ENCODE measurements around the gene FRMPD2.
"Not testable (repeated sequence)": the region's sequence is repeated elsewhere in the genome, so short reads cannot be mapped to it uniquely, and the experiment has no call there.

FRMPD2 gene

DNA sequence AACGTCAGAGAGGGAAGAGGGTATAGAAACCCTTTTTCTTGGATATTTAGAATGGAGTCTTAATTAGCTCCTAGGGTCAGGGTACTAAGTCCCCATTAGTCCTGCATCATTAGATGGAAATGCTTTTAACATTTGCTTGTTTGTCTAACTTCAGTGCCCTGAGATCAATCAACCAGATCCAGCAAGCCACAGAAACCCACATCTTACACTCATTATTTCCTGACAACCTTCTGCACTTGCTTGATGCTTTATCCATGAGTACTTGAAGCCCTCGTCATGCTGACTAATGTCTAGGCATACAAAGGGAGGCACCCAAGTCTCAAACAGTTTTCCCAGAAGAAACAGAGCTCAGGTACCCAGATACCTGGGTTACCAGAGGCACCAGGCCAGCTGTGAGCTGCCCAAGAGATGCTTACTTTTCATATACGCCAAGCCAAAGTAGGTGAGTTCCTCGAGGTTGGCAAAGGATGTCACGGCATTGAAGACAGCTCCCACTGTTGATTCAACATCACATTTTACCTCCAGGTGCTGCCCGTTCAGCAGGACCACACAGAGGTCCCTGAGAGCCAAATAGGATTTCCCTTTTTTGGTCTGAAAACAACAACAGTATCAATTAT lies 42.7 kb downstream of the FRMPD2 start:
- no peak for DNase-seq (ENCODE audit: low read depth)

DNA sequence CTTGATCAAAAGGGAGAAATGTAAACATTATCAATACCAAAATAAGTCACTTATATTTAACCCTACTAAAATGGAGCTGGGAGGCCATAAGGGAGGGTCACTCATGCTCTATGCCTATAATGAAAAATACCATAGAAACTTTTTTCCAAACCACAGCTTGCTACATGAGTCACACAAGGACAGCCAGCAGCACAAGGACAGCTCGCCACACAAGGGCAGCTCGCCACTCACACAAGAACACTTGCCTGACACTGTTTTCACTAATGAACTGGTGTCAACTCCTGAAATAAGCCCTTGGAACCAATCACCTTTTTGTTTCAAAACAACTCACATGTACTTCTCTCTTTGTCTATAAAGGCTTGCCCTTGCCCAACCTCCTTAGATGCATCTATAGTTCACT lies 43.3 kb downstream of the FRMPD2 start:
- DNase-seq (ENCODE audit: low read depth) = no peak

DNA sequence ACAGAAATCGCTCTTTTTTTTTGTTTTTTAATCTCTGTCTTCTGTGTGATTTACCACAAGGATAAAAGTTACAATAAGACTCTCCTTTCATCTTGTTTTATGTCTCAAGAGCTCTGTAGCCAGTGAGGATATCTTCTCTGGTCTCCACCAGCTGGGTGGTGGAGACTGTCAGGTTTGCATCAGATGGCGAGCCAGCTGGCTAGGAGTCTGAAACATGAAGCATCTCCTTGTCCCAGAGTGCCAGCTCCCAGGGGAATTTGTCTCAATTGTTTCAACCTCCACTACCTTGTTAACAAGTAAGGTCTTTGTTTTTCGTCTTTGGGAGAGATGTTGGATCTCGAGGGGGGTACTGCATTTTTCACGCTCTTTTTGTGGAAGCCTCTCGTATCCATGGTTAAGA lies 47.3 kb downstream of the FRMPD2 start:
- no peak for DNase-seq (ENCODE audit: low read depth)

DNA sequence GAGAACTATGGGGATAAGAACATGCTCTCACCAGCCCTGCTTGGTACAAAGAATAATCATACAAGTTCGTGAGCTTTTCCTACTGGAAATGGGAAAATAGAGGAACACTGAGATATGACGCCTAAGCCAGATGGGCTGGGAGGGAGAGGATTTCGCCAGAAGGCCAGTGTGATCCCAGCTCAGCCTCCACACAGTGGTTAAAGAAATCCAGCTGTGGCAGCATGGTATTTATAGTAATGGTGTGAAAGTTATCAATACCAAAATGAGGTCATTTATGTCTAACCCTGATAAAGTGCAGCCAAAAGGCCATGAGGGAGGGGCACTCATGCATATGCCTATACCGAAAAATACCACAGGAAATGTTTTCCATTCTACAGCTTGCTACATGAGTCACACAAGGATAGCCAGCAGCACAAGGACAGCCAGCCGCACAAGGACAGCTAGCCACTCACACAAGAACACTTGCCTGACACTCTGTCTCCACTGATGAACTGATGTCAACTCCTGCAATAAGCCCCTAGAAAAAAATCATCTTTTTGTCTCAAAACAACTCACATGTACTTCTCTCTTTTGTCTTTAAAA lies 49.4 kb downstream of the FRMPD2 start:
- DNase-seq (ENCODE audit: low read depth) = no peak

DNA sequence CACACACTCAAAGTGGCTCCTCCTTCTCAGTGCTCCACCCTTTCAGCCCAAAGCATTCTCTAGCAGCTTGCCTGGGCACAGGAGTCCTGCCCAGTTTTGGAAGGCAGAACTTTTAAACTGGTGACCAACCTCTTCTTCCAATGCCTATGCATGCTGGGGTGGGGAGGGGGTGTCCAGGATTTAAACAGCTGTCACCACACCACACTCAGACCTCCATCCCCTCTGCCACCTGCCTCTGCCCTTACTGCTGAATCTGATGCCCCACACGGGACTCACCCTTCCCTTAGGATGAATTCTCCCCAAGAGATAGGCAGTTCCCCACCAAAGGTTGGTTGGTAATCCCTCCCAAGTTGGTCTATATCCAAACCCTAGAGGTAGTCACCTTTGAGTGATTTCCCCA lies 50.2 kb downstream of the FRMPD2 start:
- DNase-seq (ENCODE audit: low read depth) = no peak

DNA sequence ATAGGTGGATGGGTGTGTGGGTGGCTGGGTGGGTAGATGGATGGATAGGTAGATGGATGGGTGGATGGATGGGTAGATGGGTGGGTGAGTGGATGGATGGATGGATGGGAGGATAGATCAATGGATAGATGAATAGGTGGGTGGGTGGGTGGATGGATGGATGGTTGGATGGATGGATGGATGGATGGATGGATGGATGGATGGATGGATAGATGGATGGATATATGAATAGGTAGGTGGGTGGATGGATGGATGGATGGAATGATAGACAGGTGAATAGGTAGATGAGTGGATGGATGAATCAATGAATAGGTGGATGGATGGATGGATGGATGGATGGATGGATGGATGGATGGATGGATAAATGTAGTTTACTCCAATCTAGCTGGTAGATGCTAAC lies 52.7 kb downstream of the FRMPD2 start:
- DNase-seq (ENCODE audit: low read depth) = no peak

DNA sequence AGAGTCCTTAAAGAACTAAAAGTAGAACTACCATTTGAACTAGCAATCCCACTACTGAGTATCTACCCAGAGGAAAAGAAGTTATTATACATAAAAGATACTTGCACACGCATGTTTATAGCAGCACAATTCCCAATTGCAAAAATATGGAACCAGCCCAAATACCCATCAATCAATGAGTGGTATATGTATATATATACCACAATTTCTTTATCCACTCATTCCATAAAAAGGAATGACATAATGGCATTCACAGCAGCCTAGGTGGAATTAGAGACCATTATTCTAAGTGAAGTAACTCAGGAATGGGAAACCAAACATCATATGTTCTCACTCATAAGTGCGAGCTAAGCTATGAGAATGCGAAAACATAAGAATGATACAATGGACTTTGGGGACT lies 53.5 kb downstream of the FRMPD2 start:
- not testable (repeated sequence) for DNase-seq (ENCODE audit: low read depth)

DNA sequence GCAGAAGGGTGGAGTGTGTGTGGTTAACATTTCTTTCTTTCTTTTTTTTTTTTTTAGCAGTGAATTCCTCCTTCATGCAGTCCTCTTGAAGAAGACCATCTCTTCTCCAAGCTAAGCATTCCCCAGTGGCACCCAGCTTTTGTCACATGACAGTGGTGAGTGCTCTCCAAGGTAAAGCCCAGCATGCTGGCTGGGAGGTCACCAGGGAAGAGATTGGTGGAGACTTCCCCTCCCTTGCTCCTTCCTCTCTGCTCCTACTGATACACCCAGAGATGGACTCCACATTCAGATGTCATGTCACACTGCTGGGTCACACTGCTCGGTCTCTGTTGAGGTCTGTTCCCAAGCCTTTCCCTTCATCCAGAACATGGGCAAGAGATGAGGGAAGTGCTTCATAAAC lies 55.3 kb downstream of the FRMPD2 start:
- DNase-seq (ENCODE audit: low read depth) = no peak

DNA sequence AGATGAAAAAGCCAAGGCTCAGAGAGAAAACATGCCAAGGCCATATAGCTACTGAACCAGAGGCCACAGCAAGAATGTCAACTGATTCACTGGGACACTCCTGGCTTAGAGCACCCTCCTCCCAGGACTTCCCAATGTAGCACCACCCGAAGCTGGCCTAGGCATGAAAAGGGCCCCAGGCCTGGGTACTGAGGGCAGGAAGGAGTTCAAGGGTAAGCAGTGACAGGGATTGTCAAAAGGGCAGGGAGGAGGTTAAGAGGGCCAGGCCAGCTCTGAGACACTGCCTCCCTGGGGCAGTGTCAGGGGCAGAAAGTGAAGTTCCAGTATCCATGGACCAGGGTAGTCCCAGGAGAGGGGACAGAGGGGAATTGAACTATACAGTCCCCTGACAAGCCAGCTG lies 57.8 kb downstream of the FRMPD2 start:
- DNase-seq (ENCODE audit: low read depth) = no peak

DNA sequence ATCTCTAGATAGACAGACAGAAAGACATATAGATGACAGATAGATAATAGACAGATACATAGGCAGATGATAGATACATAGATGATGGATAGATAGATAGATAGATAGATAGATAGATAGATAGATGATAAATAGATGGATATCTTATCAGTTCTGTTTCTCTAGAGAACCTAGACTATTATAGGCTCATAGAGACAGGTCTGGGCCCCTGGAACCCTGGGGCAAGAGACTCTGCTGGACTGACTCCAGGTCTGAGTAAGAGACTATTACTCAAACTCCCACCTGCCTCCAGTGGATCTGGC lies 58.3 kb downstream of the FRMPD2 start:
- DNase-seq (ENCODE audit: low read depth) = no peak

DNA sequence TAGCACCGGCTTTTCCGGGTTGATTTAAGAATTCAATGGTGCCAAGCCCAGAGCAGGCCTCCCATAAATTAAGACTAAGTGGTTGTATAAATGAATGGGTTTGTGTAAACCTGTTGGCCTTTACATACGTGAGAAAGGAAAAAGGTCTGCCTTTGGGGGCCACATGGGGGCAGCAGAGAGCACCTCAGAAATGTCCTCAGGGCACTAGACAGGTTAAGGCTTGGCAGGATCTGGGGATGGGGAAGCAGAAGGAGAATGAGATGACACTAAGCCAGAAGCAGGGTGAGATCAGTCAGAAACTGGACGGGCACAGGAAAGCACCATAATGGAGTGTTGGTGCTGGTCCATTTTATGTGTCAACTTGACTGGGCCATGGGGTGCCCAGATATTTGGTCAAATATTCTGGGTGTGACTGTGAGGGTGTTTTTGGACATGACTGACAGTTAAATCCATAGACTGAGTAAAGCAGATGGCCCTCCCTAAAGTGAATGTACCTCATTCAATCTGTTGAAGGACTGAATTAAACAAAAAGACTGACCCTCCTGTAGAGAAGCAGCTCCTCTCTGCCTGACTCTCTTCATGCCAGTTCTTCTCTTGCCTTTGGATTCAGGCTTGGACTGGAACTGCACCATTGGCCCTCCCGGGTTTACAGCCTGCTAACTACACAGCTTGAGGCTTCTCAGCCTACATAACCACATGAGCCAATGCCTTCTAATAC lies 58.9 kb downstream of the FRMPD2 start:
- DNase-seq (ENCODE audit: low read depth) = peak; percentile 5

DNA sequence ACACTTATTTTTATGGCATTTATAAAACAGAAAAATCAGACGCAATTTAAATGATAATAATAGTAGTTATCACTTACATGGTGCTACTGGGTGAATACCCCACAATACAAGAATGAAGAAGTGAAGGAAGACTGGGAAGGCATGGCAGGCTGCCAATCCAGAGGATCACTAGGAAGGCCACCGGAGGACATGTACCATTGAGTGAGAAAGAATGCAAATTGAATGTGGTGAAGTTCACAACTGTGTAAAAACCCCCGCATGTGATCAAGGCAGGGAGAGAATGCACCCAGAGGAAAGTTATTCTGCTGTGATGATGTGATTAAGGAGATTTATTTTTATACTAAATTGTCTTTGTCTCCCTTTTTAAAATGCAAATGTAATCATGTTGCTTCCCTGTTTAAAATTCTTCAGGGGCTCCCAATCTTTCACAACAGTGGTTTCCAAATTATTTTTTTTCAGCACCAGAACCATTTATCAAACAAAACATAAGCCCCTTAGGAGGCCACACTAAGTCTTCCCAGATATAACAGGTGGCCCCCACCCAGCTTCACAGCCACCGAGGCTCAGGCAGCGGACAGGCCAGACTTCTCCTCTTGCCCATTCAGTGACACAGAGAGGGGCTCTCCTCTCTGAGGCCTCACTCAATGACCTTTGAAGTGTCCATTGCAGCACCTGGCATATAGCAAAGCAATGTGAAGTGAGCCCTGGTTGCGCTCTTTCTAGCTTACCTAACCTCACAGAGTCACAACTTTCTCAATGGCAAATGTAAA lies 59.6 kb downstream of the FRMPD2 start:
- no peak for DNase-seq (ENCODE audit: low read depth)

DNA sequence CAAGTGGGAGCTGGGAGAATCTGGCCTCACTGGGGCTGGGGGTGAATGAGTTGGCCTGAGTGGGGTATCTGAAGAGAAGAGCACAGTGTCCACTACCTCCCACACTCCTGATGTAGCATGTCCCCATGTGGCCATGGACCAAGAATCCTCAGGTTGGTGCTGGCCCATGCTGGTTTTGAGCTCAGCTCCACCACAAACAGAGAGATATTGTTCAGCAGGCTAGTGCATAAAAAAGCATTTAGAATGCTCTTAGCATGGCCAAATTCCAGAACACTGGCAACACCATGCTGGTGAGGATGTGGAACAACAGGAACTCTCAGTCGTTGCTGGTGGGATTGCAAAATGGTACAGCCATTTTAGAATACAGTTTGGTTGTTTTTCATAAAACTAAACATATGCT lies 61.4 kb downstream of the FRMPD2 start:
- no peak for DNase-seq (ENCODE audit: low read depth)

DNA sequence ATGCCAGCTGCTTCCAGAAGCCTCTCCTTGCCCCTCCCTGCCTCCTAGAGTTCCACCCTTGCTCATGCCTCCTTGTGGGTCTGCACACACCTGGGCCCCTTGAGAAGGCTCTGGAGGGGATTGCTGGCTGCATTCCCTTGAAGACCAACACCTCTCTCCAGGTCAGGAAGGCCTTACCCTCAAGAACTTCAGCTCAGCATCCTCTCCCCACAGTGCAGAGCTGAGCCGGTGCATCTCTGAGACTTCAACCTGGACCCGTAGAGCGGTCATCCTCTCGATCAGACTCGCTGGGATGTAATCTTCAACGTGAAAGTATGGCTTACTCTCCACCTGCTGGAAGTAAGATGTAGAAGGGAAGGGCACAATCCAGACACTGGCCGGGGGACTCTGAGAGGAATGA lies 62.7 kb downstream of the FRMPD2 start:
- no peak for DNase-seq (ENCODE audit: low read depth)

DNA sequence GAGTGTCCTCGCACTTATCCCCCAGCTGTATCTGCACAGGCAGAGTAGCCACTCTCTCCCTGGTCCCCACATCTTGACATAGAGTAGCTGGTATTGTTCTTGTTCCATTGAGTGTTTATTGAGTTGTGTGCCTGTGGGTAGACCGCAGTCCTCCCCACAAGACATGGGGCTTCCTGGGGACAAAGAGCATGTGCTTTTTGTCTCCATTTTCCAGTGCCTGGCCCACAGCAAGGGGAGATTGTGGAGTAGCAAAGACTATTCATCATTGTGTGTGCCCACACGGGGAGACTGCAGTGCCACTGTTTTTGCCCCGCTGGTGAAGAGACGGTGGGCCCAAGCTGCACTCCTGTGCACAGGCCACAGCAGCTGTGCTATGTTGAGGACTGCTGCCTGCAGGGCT lies 63.5 kb downstream of the FRMPD2 start:
- DNase-seq (ENCODE audit: low read depth) = no peak

DNA sequence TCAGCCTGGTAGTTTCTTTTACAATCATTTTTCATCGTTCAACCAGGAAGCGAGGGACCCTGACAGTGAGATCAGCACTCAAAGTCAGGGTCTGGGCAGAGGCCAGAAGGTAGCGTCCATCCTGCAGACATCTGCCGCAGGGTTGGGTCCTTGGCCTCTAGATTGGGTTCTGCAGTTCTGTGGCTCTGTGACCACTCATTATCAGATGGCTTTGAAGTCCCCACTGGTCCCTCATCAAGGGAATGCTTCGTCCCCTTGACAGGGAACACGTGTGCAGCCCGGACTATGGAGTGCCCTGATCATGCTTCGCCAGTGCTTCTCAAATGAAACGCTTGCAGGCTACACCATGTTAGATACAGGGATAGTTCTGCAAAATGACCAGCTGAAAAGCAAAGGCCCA lies 64.1 kb downstream of the FRMPD2 start:
- DNase-seq (ENCODE audit: low read depth) = no peak

DNA sequence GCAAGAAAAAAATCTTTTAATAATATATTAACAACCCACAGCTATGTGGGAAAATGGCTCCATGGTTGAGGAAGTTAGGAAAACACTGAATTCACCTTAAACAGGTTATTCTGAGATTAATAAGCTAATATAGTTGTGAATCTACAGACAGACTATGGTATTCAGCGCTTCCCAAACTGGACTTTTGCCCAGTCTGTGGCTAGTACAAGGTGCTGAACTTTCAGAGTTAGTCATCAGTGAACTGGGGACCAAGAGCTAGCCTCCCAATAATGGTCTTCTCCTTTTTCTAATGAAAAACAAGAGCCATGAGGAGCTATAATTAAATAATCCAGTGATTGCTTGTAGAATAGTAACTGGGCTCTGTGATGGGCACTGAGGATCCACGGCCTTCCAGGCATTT lies 65.3 kb downstream of the FRMPD2 start:
- DNase-seq (ENCODE audit: low read depth) = no peak

DNA sequence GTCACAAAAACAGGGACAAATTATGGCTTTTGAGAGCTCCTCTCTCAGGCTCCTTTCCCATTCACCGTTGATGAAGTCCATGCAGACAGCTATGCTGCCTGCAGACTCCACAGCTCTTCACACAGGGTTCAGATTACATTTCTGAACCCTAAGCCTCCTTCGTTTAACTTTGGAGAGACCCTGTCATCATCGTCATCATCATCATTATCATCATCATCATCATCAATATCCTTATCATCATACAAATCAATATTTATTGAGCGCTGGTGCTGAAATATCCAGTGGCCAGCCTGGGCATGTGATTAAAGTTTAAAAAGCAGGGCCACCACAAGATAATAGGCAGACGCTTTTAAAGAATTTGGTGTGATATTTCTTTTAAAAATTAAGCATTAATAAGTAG lies 66.6 kb downstream of the FRMPD2 start:
- no peak for DNase-seq (ENCODE audit: low read depth)

DNA sequence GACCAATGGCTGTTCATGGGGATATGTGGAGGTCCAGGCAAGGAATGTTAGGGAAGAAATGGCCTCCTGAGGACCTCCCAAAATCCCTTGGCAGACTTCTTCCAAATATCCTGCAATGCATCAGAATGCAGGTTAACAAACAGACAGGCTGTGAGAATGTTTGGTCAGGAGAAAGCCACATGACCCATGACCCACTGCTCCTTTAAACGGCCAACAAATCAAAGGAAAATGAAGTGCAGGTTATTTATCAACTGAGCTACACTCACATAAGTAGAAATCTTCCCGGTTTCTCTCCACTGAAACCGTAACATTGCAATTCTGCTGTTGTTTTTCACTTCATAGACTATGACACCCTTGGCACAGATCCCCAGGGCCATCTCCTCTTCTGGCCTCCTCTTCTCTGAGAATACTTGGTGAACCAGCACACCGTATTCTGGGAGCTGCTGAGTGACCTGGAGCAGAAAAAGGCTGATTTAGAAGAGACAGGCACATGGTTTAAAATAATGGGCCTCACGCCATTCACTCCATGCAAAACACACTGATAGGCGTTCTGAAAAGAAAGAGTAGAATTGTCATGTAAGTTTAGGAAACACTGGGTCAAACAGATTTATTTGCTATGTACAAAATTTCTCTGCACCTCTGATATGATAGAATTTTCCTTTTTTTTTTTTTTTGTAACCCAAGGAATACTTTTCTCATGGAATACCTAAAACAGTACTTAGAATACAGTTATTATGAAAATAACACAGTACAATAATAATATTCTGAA lies 67.8 kb downstream of the FRMPD2 start:
- DNase-seq (ENCODE audit: low read depth) = no peak

DNA sequence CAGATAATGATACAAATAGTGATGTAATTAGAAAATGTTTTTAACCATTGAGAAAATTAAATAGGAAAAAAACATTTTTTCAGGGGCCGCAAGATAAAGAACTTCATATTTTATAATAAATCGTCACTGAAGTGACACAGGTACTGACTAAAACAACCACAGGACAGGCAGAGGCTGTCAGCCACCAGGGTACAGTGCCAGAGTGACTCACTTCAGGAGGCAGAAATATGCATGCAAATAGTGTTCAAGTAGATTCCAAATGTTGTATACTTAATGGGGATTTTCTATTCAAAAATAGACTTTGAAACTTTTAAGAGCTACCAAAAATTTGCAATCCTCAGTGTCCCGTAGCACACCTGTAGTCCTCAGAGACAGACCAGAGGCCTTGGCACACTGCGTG lies 68.6 kb downstream of the FRMPD2 start:
- no peak for DNase-seq (ENCODE audit: low read depth)

DNA sequence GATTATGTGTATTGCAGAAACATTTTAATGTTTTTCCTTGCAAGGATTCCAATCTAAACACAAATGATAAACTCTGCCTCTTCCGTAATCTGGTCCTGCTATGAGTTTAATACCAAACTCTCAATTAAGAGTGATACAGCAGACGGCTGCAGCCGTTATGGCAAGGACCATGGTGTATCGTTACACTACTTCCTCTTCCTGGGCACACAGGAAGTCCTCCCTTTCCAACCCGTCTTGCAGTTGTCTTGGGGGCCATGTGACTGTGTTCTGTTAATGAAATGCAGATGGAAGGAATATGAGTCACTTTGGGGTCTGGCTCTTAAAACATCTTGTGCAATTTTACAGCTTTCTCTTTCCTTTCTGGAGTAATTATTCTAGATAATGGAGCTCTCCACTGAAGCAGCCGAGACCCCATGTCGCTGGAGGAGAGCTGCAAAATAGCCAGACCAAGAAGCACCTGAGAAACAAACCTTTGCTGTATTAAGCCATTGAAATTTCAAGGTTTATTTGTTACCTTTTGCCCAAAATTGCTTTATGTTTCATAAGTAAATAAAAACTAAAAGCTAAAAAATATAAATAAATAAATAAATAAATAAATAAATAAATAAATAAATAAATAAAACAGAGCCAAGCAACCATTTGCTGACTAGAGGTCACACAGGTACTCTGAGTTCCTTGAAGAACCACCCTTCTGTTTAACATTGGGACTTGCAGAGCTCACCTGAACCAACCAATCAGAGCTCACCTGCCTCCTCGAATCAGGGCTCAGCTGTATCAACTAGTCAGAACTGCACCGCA lies 74.7 kb downstream of the FRMPD2 start:
- DNase-seq (ENCODE audit: low read depth) = peak; percentile 82

Data from fibroblast of the conjunctiva (primary cell).